AG08396 (cell line): Measurements from ENCODE around the gene OR6K6.

ENCODE experiments used
- DNase-seq: peaks from one replicate; pipeline ENCODE4 v3.0.0; 2012; ENCODE audit warnings: low spot score, mixed read lengths

The OR6K6 gene

GRCh38 chr1:158754420-158754819 is at the start of gene OR6K6:
OR6K6 (plus strand) TSS chr1:158754720; CDS start chr1:158754888, 168 bp downstream.
- DNase-seq, result no peak

GRCh38 chr1:158706096-158706495 is 48.4 kb upstream of the OR6K6 start:
- DNase-seq, result no peak

GRCh38 chr1:158711098-158711497 is 43.4 kb upstream of the OR6K6 start:
- DNase-seq, result no peak

- no peak for DNase-seq
Measured at GRCh38 chr1:158714754-158715153, 39.8 kb upstream of the OR6K6 start.

GRCh38 chr1:158716335-158716734 is 38.2 kb upstream of the OR6K6 start:
- DNase-seq, result no peak

- no peak for DNase-seq
Measured at GRCh38 chr1:158717344-158717743, 37.2 kb upstream of the OR6K6 start.

- DNase-seq, result no peak
Measured at GRCh38 chr1:158719664-158720063, 34.9 kb upstream of the OR6K6 start.

- DNase-seq, result no peak
Measured at GRCh38 chr1:158720620-158721019, 33.9 kb upstream of the OR6K6 start, which contains the start of gene OR6K3. OR6K3 (minus strand) TSS chr1:158720720; CDS start chr1:158718115, 2,605 bp downstream.

GRCh38 chr1:158724442-158724841 is 30.1 kb upstream of the OR6K6 start:
- DNase-seq, result no peak

- DNase-seq, result no peak
Measured at GRCh38 chr1:158728510-158729225, 25.9 kb upstream of the OR6K6 start.

- DNase-seq, result no peak
Measured at GRCh38 chr1:158730453-158730852, 24.1 kb upstream of the OR6K6 start.

GRCh38 chr1:158731707-158732106 is 22.8 kb upstream of the OR6K6 start:
- no peak for DNase-seq

- DNase-seq, result no peak
Measured at GRCh38 chr1:158732524-158732923, 22.0 kb upstream of the OR6K6 start.

- no peak for DNase-seq
Measured at GRCh38 chr1:158735848-158736247, 18.7 kb upstream of the OR6K6 start.

GRCh38 chr1:158752155-158752712 is 2.3 kb upstream of the OR6K6 start:
- DNase-seq, result no peak

GRCh38 chr1:158771950-158772866 is 17.7 kb downstream of the OR6K6 start, which contains the start of gene OR6N1:
OR6N1 (minus strand) TSS chr1:158772195; CDS start chr1:158766682, 5,513 bp downstream.
- no peak for DNase-seq

- DNase-seq, result no peak
Measured at GRCh38 chr1:158781104-158781503, 26.6 kb downstream of the OR6K6 start, which contains the start of gene OR6N2. OR6N2 (minus strand) TSS chr1:158781204; CDS start chr1:158777635, 3,569 bp downstream.

GRCh38 chr1:158793604-158794003 is 39.1 kb downstream of the OR6K6 start:
- DNase-seq, result no peak

GRCh38 chr1:158794247-158794646 is 39.7 kb downstream of the OR6K6 start:
- no peak for DNase-seq

GRCh38 chr1:158798531-158798930 is 44.0 kb downstream of the OR6K6 start:
- no peak for DNase-seq

- no peak for DNase-seq
Measured at GRCh38 chr1:158799689-158800088, 45.2 kb downstream of the OR6K6 start.

- DNase-seq, result no peak
Measured at GRCh38 chr1:158800526-158800925, 46.0 kb downstream of the OR6K6 start.
